GM06990 (cell line): ENCODE measurements around the gene FTCDNL1.

ENCODE experiments used
- DNase-seq: peaks from one replicate; pipeline ENCODE4 v3.0.0-alpha.2; 2011; ENCODE audit not compliant: insufficient read length; ENCODE audit errors: extremely low read depth
- H3K27me3 ChIP-seq: replicated peaks from 2 replicates; pipeline ENCODE4 v1.6.0; 2011; ENCODE audit warnings: low read length; ENCODE audit not compliant: control insufficient read depth, insufficient read depth
- H3K36me3 ChIP-seq: 2 replicates; pipeline ENCODE4 v1.5.1; 2011; ENCODE audit warnings: low read length; ENCODE audit not compliant: control insufficient read depth, insufficient read depth
- H3K4me3 ChIP-seq: replicated peaks from 2 replicates; pipeline ENCODE4 v1.5.1; 2011; ENCODE audit warnings: low read depth, mild to moderate bottlenecking, control low read depth, low read length
- CTCF ChIP-seq: IDR thresholded peaks from 2 replicates; pipeline ENCODE4 v1.5.1; 2011; ENCODE audit warnings: low read length, control low read depth, mild to moderate bottlenecking, inconsistent platforms; ENCODE audit not compliant: insufficient read depth, poor library complexity, severe bottlenecking

Gene FTCDNL1

GRCh38 chr2:199770716-199771115 lies 80.3 kb downstream of the FTCDNL1 start:
- Histone ChIP-seq H3K36me3 (no peaks in the 10 kb centered on the region), H3K27me3 (no peaks in the 10 kb centered on the region; the same call in 1 of the 2 replicates), H3K4me3 (no peak overlapping the region)
- no peak for TF ChIP-seq CTCF
- DNase-seq, result no peak

DNA sequence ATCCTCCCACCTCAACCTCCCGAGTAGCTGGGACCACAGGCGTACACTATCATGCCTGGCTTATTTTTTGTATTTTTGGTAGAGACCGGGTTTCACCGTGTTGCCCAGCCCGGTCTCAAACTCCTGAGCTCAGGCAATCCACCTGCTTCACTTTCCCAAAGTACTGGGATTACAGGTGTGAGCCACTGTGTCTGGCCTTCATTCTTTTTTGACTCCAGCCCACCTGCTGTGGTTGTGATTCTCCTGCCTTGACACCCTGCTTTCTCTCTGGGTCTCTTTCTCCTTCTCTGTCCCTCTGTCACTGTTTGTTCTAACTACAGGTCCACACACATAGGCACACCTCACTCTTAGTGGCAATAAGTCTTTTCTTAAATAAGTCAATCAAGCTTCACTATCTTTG lies 85.3 kb downstream of the FTCDNL1 start:
- Histone ChIP-seq H3K4me3 (no peak overlapping the region), H3K27me3 (no peaks in the 10 kb centered on the region; the same call in 1 of the 2 replicates), H3K36me3 (no peaks in the 10 kb centered on the region)
- no peak for DNase-seq
- TF ChIP-seq CTCF, result no peak

GRCh38 chr2:199764273-199764800 lies 86.7 kb downstream of the FTCDNL1 start:
- no peaks in the 10 kb centered on the region for H3K27me3 ChIP-seq
- H3K36me3 ChIP-seq, result no peaks in the 10 kb centered on the region
- TF ChIP-seq CTCF, result no peak
- DNase-seq, result no peak
- H3K4me3 ChIP-seq, result no peak overlapping the region

DNA sequence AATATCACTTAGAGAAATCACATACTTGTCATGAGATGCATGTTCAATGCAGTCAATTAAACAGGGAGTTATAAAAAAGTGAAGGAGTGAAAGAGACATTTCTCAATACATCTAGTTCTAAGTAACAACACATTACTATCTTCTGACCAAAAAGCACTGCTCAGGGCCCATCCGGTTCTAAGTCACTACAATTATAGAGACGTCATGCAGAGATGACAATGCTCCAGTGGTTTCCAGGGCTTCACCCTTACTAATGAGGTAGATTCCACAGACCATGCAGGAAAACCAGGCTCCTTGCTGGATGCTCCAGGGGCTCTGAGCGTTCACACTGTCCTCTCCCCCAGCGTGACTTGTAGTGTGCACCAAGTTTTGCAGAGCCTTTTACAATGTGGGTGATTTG lies 88.0 kb downstream of the FTCDNL1 start:
- TF ChIP-seq CTCF, result no peak
- no peaks in the 10 kb centered on the region for H3K36me3 ChIP-seq
- H3K4me3 ChIP-seq, result no peak overlapping the region
- DNase-seq, result no peak
- no peaks in the 10 kb centered on the region for H3K27me3 ChIP-seq

GRCh38 chr2:199760574-199760973 lies 90.4 kb downstream of the FTCDNL1 start:
- Histone ChIP-seq H3K36me3 (no peaks in the 10 kb centered on the region), H3K4me3 (no peak overlapping the region), H3K27me3 (no peaks in the 10 kb centered on the region)
- DNase-seq, result no peak
- no peak for TF ChIP-seq CTCF
